Neuronal stem cell (in vitro differentiated cells): Measurements from ENCODE around the gene IL1RAP.

ENCODE experiments used
- DNase-seq: peaks from one replicate; pipeline ENCODE4 v3.0.0-alpha.2; 2013; ENCODE audit warnings: low spot score
- H2AFZ ChIP-seq: one replicate; pipeline ENCODE4 v1.6.1; 2013; ENCODE audit warnings: mild to moderate bottlenecking, low read length, inconsistent platforms
- H2AK5ac ChIP-seq: 2 replicates; pipeline ENCODE4 v1.6.1; 2013; ENCODE audit warnings: low read depth, mild to moderate bottlenecking, inconsistent platforms, low read length, moderate library complexity, mixed read lengths
- H2BK120ac ChIP-seq: 2 replicates; pipeline ENCODE4 v1.6.1; 2013; ENCODE audit warnings: low read depth, mild to moderate bottlenecking, inconsistent platforms, low read length, moderate library complexity, mixed read lengths
- H2BK12ac ChIP-seq: one replicate; pipeline ENCODE4 v1.6.1; 2013; ENCODE audit warnings: low read length, inconsistent platforms
- H2BK15ac ChIP-seq: 2 replicates; pipeline ENCODE4 v1.6.1; 2013; ENCODE audit warnings: mild to moderate bottlenecking, low read length, inconsistent platforms, mixed read lengths
- H2BK5ac ChIP-seq: one replicate; pipeline ENCODE4 v1.6.1; 2013; ENCODE audit warnings: inconsistent platforms, mild to moderate bottlenecking, low read length, moderate library complexity
- H3K14ac ChIP-seq: one replicate; pipeline ENCODE4 v1.6.1; 2013; ENCODE audit warnings: low read length, inconsistent platforms
- H3K18ac ChIP-seq: 2 replicates; pipeline ENCODE4 v1.6.1; 2013; ENCODE audit warnings: low read length, inconsistent platforms
- H3K23ac ChIP-seq: 2 replicates; pipeline ENCODE4 v1.6.1; 2013; ENCODE audit warnings: low read depth, mild to moderate bottlenecking, mixed read lengths, low read length, inconsistent platforms; ENCODE audit not compliant: poor library complexity
- H3K27ac ChIP-seq: replicated peaks from 3 replicates; pipeline ENCODE4 v1.5.1; 2013; ENCODE audit warnings: low read length, inconsistent platforms
- H3K27me3 ChIP-seq, 3 experiments: 2 replicates each; pipeline ENCODE4 v1.6.1; 2013; ENCODE audit warnings: low read length in 3 of 3, mild to moderate bottlenecking in 2 of 3, inconsistent platforms in 1 of 3, low read depth in 1 of 3, mixed read lengths in 1 of 3, moderate library complexity in 1 of 3; ENCODE audit not compliant: control insufficient read depth in 3 of 3, insufficient read depth in 3 of 3
- H3K36me3 ChIP-seq, 2 donors: replicated peaks in 1 of 2; 2 replicates each; pipeline ENCODE4 v1.6.1; 2013; ENCODE audit warnings: low read length in 2 of 2; ENCODE audit not compliant: control insufficient read depth in 2 of 2, insufficient read depth in 2 of 2
- H3K4ac ChIP-seq: 2 replicates; pipeline ENCODE4 v1.6.1; 2013; ENCODE audit warnings: inconsistent platforms, mild to moderate bottlenecking, low read length, moderate library complexity
- H3K4me1 ChIP-seq, 2 donors: 1 replicate in 1 of 2; 2 replicates in 1 of 2; pipeline ENCODE4 v1.6.1; 2013; ENCODE audit warnings: low read length in 2 of 2, low read depth in 1 of 2; ENCODE audit not compliant: control insufficient read depth in 2 of 2, insufficient read depth in 1 of 2
- H3K4me2 ChIP-seq: one replicate; pipeline ENCODE4 v1.6.1; 2013; ENCODE audit warnings: mild to moderate bottlenecking, low read length, inconsistent platforms; ENCODE audit not compliant: insufficient read depth, poor library complexity, severe bottlenecking
- H3K4me3 ChIP-seq, 2 donors: 2 replicates each; pipeline ENCODE4 v1.5.1; 2013; ENCODE audit warnings: low read length in 2 of 2, mild to moderate bottlenecking in 2 of 2, inconsistent platforms in 1 of 2, moderate library complexity in 1 of 2
- H3K79me1 ChIP-seq: one replicate; pipeline ENCODE4 v1.6.1; 2013; ENCODE audit warnings: low read depth, mild to moderate bottlenecking, inconsistent platforms, low read length, moderate library complexity
- H3K9ac ChIP-seq: one replicate; pipeline ENCODE4 v1.6.1; 2013; ENCODE audit warnings: mild to moderate bottlenecking, low read depth, low read length, inconsistent platforms; ENCODE audit not compliant: poor library complexity
- H3K9me3 ChIP-seq, 2 donors: replicated peaks in 1 of 2; 2 replicates each; pipeline versions ENCODE3 to v1.6.1; 2013; ENCODE audit warnings: low read length in 2 of 2, mild to moderate bottlenecking in 2 of 2, inconsistent platforms in 1 of 2, low read depth in 1 of 2, mixed read lengths in 1 of 2, moderate library complexity in 1 of 2; ENCODE audit not compliant: control insufficient read depth in 2 of 2, insufficient read depth in 1 of 2
- H4K8ac ChIP-seq: one replicate; pipeline ENCODE4 v1.6.1; 2013; ENCODE audit warnings: low read depth, mild to moderate bottlenecking, inconsistent platforms, low read length, moderate library complexity
- H4K91ac ChIP-seq: one replicate; pipeline ENCODE4 v1.6.1; 2013; ENCODE audit warnings: low read length, low read depth, mild to moderate bottlenecking, inconsistent platforms; ENCODE audit not compliant: poor library complexity
- WGBS, 2 donors: extraction: QIAGEN DNeasy Blood & Tissue Kit; methylation state at CpG; one replicate each; pipeline ENCODE4 v1.1.7; 2013; ENCODE audit warnings: missing lambda C conversion rate in 2 of 2, mixed read lengths in 1 of 2; ENCODE audit not compliant: insufficient read length in 2 of 2, insufficient replicate concordance in 1 of 2; ENCODE audit errors: extremely low coverage in 2 of 2; 5-methylcytosine and 5-hydroxymethylcytosine counted together

The IL1RAP gene

DNA sequence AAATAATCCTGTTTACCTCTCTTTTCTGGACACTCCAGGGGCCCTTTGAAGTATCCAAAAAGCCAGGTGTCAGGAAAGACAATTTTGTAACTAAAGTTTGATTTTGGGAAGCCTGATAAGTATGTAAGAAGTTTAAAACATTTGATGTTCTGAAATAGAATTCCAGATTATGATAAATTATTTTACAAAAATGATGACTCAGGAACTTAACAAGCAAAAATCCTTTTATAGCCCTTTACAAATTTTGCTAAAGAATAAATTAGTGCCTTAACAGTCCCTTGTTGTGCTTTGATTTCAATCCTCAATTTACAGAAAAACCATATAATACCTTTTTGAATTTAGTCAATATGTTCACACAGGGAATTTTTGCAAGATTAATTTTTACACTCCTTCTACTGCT, 38.1 kb downstream of the IL1RAP start:
- no peak overlapping the region for H2AK5ac ChIP-seq
- no peak overlapping the region for H3K4ac ChIP-seq
- H3K27me3 ChIP-seq = no peaks in the 10 kb centered on the region
- no peak overlapping the region for H2BK12ac ChIP-seq
- no peak overlapping the region for H2BK5ac ChIP-seq
- H3K27ac ChIP-seq = no peak overlapping the region
- no peak overlapping the region for H2BK15ac ChIP-seq
- peaks cover 0 to 12% of the 10 kb centered on the region in 2 donors for H3K4me1 ChIP-seq
- no peak overlapping the region for H2AFZ ChIP-seq
- no peak overlapping the region for H4K8ac ChIP-seq
- no peak overlapping the region for H2BK120ac ChIP-seq
- H3K79me1 ChIP-seq = no peaks in the 10 kb centered on the region
- H3K9ac ChIP-seq = no peak overlapping the region
- H3K4me2 ChIP-seq = no peak overlapping the region
- no peak for DNase-seq
- H3K36me3 ChIP-seq = no peaks in the 10 kb centered on the region
- peaks cover 3 to 8% of the 10 kb centered on the region in 2 donors for H3K9me3 ChIP-seq
- H3K23ac ChIP-seq = no peak overlapping the region
- H4K91ac ChIP-seq = no peak overlapping the region
- no peak overlapping the region for H3K4me3 ChIP-seq
- H3K14ac ChIP-seq = no peak overlapping the region
- H3K18ac ChIP-seq = no peak overlapping the region

- no peaks in the 10 kb centered on the region for H3K79me1 ChIP-seq
- no peak overlapping the region for H3K9ac ChIP-seq
- H3K14ac ChIP-seq = no peak overlapping the region
- no peak overlapping the region for H4K91ac ChIP-seq
- no peak overlapping the region for H3K4ac ChIP-seq
- no peak for DNase-seq
- H3K27me3 ChIP-seq = no peaks in the 10 kb centered on the region
- no peak overlapping the region for H3K4me3 ChIP-seq
- H3K36me3 ChIP-seq = no peaks in the 10 kb centered on the region
- no peak overlapping the region for H3K23ac ChIP-seq
- H2BK5ac ChIP-seq = no peak overlapping the region
- H3K27ac ChIP-seq = no peak overlapping the region
- H4K8ac ChIP-seq = no peak overlapping the region
- no peak overlapping the region for H2BK15ac ChIP-seq
- no peak overlapping the region for H2BK12ac ChIP-seq
- H2BK120ac ChIP-seq = no peak overlapping the region
- peaks cover 3 to 8% of the 10 kb centered on the region in 2 donors for H3K9me3 ChIP-seq
- no CpG with 5 or more reads among the region's 16 CpGs for WGBS, 2 donors
- peaks cover 0 to 5% of the 10 kb centered on the region in 2 donors for H3K4me1 ChIP-seq
- no peak overlapping the region for H2AK5ac ChIP-seq
- H3K18ac ChIP-seq = no peak overlapping the region
- H3K4me2 ChIP-seq = no peak overlapping the region
- H2AFZ ChIP-seq = peak overlapping the region; percentile 56
Measured at GRCh38 chr3:190552969-190553759, 39.3 kb downstream of the IL1RAP start.

DNA sequence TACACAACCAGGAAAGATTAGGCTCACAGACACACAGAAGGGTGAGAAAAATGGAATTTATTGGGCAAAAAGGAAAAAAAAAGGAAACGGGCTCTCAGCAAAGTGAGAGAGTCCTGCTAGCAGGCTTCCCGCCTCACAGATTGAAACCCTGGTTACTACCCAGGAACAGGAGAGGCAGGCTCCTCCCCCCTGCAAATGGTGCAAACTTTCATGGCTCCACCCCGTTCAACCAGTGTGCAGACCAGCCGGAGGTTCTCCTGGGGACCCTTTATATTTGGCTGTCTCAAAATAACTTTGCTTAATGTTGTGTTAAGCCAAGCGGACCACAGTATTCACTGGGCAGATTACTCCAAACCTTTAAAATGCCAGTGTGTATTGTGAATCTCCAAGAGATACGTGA, 40.3 kb downstream of the IL1RAP start:
- H2BK5ac ChIP-seq = no peak overlapping the region
- H4K8ac ChIP-seq = no peak overlapping the region
- no peaks in the 10 kb centered on the region for H3K27me3 ChIP-seq
- H4K91ac ChIP-seq = no peak overlapping the region
- no peak overlapping the region for H2BK120ac ChIP-seq
- no peaks in the 10 kb centered on the region for H3K79me1 ChIP-seq
- no peak overlapping the region for H2BK15ac ChIP-seq
- H3K9ac ChIP-seq = no peak overlapping the region
- no peak overlapping the region for H3K14ac ChIP-seq
- no peak overlapping the region for H2BK12ac ChIP-seq
- no peak overlapping the region for H3K23ac ChIP-seq
- no peak overlapping the region for H3K4me3 ChIP-seq
- no peak overlapping the region for H3K4ac ChIP-seq
- no peaks in the 10 kb centered on the region for H3K36me3 ChIP-seq
- no peak overlapping the region for H3K27ac ChIP-seq
- WGBS, 2 donors = no CpG with 5 or more reads among the region's 6 CpGs
- peaks cover 3 to 13% of the 10 kb centered on the region in 2 donors for H3K9me3 ChIP-seq
- no peak overlapping the region for H3K18ac ChIP-seq
- H2AK5ac ChIP-seq = no peak overlapping the region
- H3K4me2 ChIP-seq = no peak overlapping the region
- DNase-seq = no peak
- no peak overlapping the region for H2AFZ ChIP-seq
- peaks cover 0 to 5% of the 10 kb centered on the region in 2 donors for H3K4me1 ChIP-seq

GRCh38 chr3:190556351-190556750, 42.5 kb downstream of the IL1RAP start:
- H3K18ac ChIP-seq = no peak overlapping the region
- H4K8ac ChIP-seq = no peak overlapping the region
- no peak overlapping the region for H2BK15ac ChIP-seq
- no peak overlapping the region for H3K27ac ChIP-seq
- H3K36me3 ChIP-seq = no peaks in the 10 kb centered on the region
- H3K14ac ChIP-seq = no peak overlapping the region
- no peak overlapping the region for H4K91ac ChIP-seq
- no CpG with 5 or more reads among the region's 2 CpGs for WGBS, 2 donors
- no peak overlapping the region for H2AK5ac ChIP-seq
- no peak overlapping the region for H2BK5ac ChIP-seq
- no peaks in the 10 kb centered on the region for H3K27me3 ChIP-seq
- no peak overlapping the region for H3K23ac ChIP-seq
- H2BK12ac ChIP-seq = no peak overlapping the region
- no peak overlapping the region for H3K9ac ChIP-seq
- peaks cover 2 to 13% of the 10 kb centered on the region in 2 donors for H3K4me1 ChIP-seq
- H3K4ac ChIP-seq = no peak overlapping the region
- no peak for DNase-seq
- H2BK120ac ChIP-seq = no peak overlapping the region
- no peak overlapping the region for H3K4me3 ChIP-seq
- H3K9me3 ChIP-seq = peaks cover 3 to 13% of the 10 kb centered on the region in 2 donors
- H2AFZ ChIP-seq = no peak overlapping the region
- no peaks in the 10 kb centered on the region for H3K79me1 ChIP-seq
- no peak overlapping the region for H3K4me2 ChIP-seq
